DOHH2 (cell line): Measurements from ENCODE around the gene CSRP3.

Experiments used
- EZH2phosphoT487 ChIP-seq: fragments of 200-600 bp; sonication (generic); IDR thresholded peaks from 2 replicates; pipeline ENCODE4 v1.6.1; 2017; ENCODE audit warnings: borderline replicate concordance, mild to moderate bottlenecking, antibody characterized with exemption, low read length, moderate library complexity, mixed read lengths
- TF ChIP-seq, protein P1 (sequence below): fragments of 200-600 bp; sonication (generic); IDR thresholded peaks from one replicate; pipeline ENCODE4 v1.5.1; 2014; ENCODE audit warnings: antibody characterized with exemption, mild to moderate bottlenecking, low read depth, low read length; ENCODE audit not compliant: poor library complexity, severe bottlenecking

DNA sequence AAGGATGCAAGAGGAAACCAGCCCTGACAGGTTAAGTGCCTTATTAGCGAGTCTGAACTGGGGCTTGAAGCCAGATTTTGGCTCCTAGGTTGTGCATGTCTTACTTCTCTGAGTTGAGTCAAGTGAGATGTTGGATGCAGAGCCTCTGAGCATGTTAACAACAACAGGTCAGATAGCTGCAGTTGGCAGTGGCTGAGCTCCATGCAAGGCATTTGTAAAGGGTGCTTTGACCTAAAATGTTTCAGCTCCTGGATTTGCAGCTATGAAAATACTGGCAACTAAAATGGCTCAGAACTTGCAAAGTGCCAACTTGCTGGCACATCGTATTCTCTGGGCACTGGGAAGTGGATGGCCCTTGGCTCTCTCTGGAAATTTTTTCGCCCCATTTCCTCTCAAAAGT is 16.4 kb upstream of the CSRP3 start:
- TF ChIP-seq, protein P1, sequence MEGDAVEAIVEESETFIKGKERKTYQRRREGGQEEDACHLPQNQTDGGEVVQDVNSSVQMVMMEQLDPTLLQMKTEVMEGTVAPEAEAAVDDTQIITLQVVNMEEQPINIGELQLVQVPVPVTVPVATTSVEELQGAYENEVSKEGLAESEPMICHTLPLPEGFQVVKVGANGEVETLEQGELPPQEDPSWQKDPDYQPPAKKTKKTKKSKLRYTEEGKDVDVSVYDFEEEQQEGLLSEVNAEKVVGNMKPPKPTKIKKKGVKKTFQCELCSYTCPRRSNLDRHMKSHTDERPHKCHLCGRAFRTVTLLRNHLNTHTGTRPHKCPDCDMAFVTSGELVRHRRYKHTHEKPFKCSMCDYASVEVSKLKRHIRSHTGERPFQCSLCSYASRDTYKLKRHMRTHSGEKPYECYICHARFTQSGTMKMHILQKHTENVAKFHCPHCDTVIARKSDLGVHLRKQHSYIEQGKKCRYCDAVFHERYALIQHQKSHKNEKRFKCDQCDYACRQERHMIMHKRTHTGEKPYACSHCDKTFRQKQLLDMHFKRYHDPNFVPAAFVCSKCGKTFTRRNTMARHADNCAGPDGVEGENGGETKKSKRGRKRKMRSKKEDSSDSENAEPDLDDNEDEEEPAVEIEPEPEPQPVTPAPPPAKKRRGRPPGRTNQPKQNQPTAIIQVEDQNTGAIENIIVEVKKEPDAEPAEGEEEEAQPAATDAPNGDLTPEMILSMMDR: no peak
- TF ChIP-seq EZH2phosphoT487: no peak
